IPS-18a (cell line): Measurements from ENCODE around the gene TMCO4.

Experiments used
- H3K27ac ChIP-seq: one replicate; pipeline ENCODE4 v1.5.1; 2013; ENCODE audit warnings: low read length
- H3K27me3 ChIP-seq: one replicate; pipeline ENCODE4 v1.6.1; 2013; ENCODE audit warnings: mild to moderate bottlenecking, low read length; ENCODE audit not compliant: control insufficient read depth, insufficient read depth
- H3K36me3 ChIP-seq: one replicate; pipeline ENCODE4 v1.6.1; 2013; ENCODE audit warnings: low read depth, low read length; ENCODE audit not compliant: control insufficient read depth
- H3K4me1 ChIP-seq: one replicate; pipeline ENCODE4 v1.6.1; 2013; ENCODE audit warnings: low read depth, low read length; ENCODE audit not compliant: control insufficient read depth
- H3K4me3 ChIP-seq: one replicate; pipeline ENCODE4 v1.5.1; 2013; ENCODE audit warnings: low read length
- H3K9ac ChIP-seq: one replicate; pipeline ENCODE4 v1.6.1; 2013; ENCODE audit warnings: mild to moderate bottlenecking, low read length, moderate library complexity
- H3K9me3 ChIP-seq: one replicate; pipeline ENCODE4 v1.6.1; 2013; ENCODE audit warnings: low read depth, low read length; ENCODE audit not compliant: control insufficient read depth

TMCO4 gene

GRCh38 chr1:19773485-19773884 lies 26.2 kb downstream of the TMCO4 start:
- no peak overlapping the region for H3K9ac ChIP-seq
- H3K9me3 ChIP-seq, result no peaks in the 10 kb centered on the region
- no peak overlapping the region for H3K27ac ChIP-seq
- H3K27me3 ChIP-seq, result peaks cover 12% of the 10 kb centered on the region
- no peak overlapping the region for H3K4me3 ChIP-seq
- peaks cover 13% of the 10 kb centered on the region for H3K4me1 ChIP-seq
- H3K36me3 ChIP-seq, result no peaks in the 10 kb centered on the region

GRCh38 chr1:19772053-19772452 lies 27.7 kb downstream of the TMCO4 start:
- no peaks in the 10 kb centered on the region for H3K36me3 ChIP-seq
- H3K27ac ChIP-seq, result no peak overlapping the region
- no peaks in the 10 kb centered on the region for H3K9me3 ChIP-seq
- peaks cover under 1% of the 10 kb centered on the region for H3K27me3 ChIP-seq
- peaks cover 16% of the 10 kb centered on the region for H3K4me1 ChIP-seq
- no peak overlapping the region for H3K9ac ChIP-seq
- H3K4me3 ChIP-seq, result no peak overlapping the region

- Histone ChIP-seq H3K27ac (no peak overlapping the region), H3K9ac (no peak overlapping the region), H3K4me3 (no peak overlapping the region), H3K4me1 (peaks cover 16% of the 10 kb centered on the region), H3K36me3 (no peaks in the 10 kb centered on the region), H3K9me3 (no peaks in the 10 kb centered on the region), H3K27me3 (no peaks in the 10 kb centered on the region)
These were observed 28.4 kb downstream of the TMCO4 start for GRCh38 chr1:19771350-19771749.

GRCh38 chr1:19770436-19771190 lies 29.1 kb downstream of the TMCO4 start:
- H3K4me1 ChIP-seq, result peaks cover 16% of the 10 kb centered on the region
- H3K4me3 ChIP-seq, result no peak overlapping the region
- no peaks in the 10 kb centered on the region for H3K27me3 ChIP-seq
- H3K36me3 ChIP-seq, result no peaks in the 10 kb centered on the region
- H3K27ac ChIP-seq, result no peak overlapping the region
- H3K9me3 ChIP-seq, result no peaks in the 10 kb centered on the region
- H3K9ac ChIP-seq, result no peak overlapping the region

GRCh38 chr1:19769211-19769932 lies 30.3 kb downstream of the TMCO4 start:
- Histone ChIP-seq H3K27me3 (no peaks in the 10 kb centered on the region), H3K9me3 (no peaks in the 10 kb centered on the region), H3K36me3 (no peaks in the 10 kb centered on the region), H3K4me1 (peaks cover 16% of the 10 kb centered on the region), H3K9ac (no peak overlapping the region), H3K27ac (no peak overlapping the region), H3K4me3 (no peak overlapping the region)

GRCh38 chr1:19768353-19769210 lies 31.1 kb downstream of the TMCO4 start:
- H3K9ac ChIP-seq, result no peak overlapping the region
- no peaks in the 10 kb centered on the region for H3K27me3 ChIP-seq
- no peaks in the 10 kb centered on the region for H3K9me3 ChIP-seq
- H3K27ac ChIP-seq, result no peak overlapping the region
- H3K36me3 ChIP-seq, result no peaks in the 10 kb centered on the region
- no peak overlapping the region for H3K4me3 ChIP-seq
- peaks cover 16% of the 10 kb centered on the region for H3K4me1 ChIP-seq

GRCh38 chr1:19765623-19766022 lies 34.1 kb downstream of the TMCO4 start:
- H3K9ac ChIP-seq, result no peak overlapping the region
- no peaks in the 10 kb centered on the region for H3K9me3 ChIP-seq
- no peaks in the 10 kb centered on the region for H3K27me3 ChIP-seq
- peaks cover 16% of the 10 kb centered on the region for H3K4me1 ChIP-seq
- H3K36me3 ChIP-seq, result no peaks in the 10 kb centered on the region
- H3K27ac ChIP-seq, result no peak overlapping the region
- H3K4me3 ChIP-seq, result no peak overlapping the region

- Histone ChIP-seq H3K4me1 (peaks cover 16% of the 10 kb centered on the region), H3K9me3 (no peaks in the 10 kb centered on the region), H3K4me3 (no peak overlapping the region), H3K36me3 (no peaks in the 10 kb centered on the region), H3K27ac (no peak overlapping the region), H3K9ac (no peak overlapping the region), H3K27me3 (no peaks in the 10 kb centered on the region)
These were observed 34.9 kb downstream of the TMCO4 start for GRCh38 chr1:19764848-19765247.

GRCh38 chr1:19762175-19762779 lies 37.4 kb downstream of the TMCO4 start:
- no peaks in the 10 kb centered on the region for H3K27me3 ChIP-seq
- no peaks in the 10 kb centered on the region for H3K36me3 ChIP-seq
- H3K9me3 ChIP-seq, result no peaks in the 10 kb centered on the region
- H3K4me3 ChIP-seq, result no peak overlapping the region
- no peak overlapping the region for H3K9ac ChIP-seq
- H3K27ac ChIP-seq, result no peak overlapping the region
- H3K4me1 ChIP-seq, result no peaks in the 10 kb centered on the region

- no peaks in the 10 kb centered on the region for H3K4me1 ChIP-seq
- H3K36me3 ChIP-seq, result no peaks in the 10 kb centered on the region
- no peak overlapping the region for H3K4me3 ChIP-seq
- H3K27ac ChIP-seq, result no peak overlapping the region
- no peaks in the 10 kb centered on the region for H3K27me3 ChIP-seq
- H3K9ac ChIP-seq, result no peak overlapping the region
- H3K9me3 ChIP-seq, result no peaks in the 10 kb centered on the region
These were observed 40.0 kb downstream of the TMCO4 start for GRCh38 chr1:19759740-19760089.

- Histone ChIP-seq H3K27me3 (no peaks in the 10 kb centered on the region), H3K9ac (no peak overlapping the region), H3K27ac (no peak overlapping the region), H3K4me3 (no peak overlapping the region), H3K36me3 (no peaks in the 10 kb centered on the region), H3K9me3 (no peaks in the 10 kb centered on the region), H3K4me1 (no peaks in the 10 kb centered on the region)
These were observed 41.4 kb downstream of the TMCO4 start for GRCh38 chr1:19758227-19758830.
